Testis (tissue), 2 donors: ENCODE data around the gene NECTIN2.

Experiments
- POLR2A ChIP-seq: fragments of 450-650 bp; IDR thresholded peaks from one replicate; pipeline ENCODE4 v1.6.1; 2017; ENCODE audit warnings: antibody characterized with exemption, mild to moderate bottlenecking, moderate library complexity
- TF ChIP-seq, protein P1 (sequence below), 3 experiments: fragments of 450-650 bp in 2 of 3; fragments of 200-600 bp in 1 of 3; sonication (generic) in 1 of 3; IDR thresholded peaks; one replicate each; pipeline ENCODE4 v1.5.1; 2016 to 2019; ENCODE audit warnings: antibody characterized with exemption in 3 of 3, mild to moderate bottlenecking in 2 of 3, moderate library complexity in 1 of 3

GRCh38 chr19:44822670-44823372, 23.3 kb upstream of the NECTIN2 start:
- TF ChIP-seq, protein P1, sequence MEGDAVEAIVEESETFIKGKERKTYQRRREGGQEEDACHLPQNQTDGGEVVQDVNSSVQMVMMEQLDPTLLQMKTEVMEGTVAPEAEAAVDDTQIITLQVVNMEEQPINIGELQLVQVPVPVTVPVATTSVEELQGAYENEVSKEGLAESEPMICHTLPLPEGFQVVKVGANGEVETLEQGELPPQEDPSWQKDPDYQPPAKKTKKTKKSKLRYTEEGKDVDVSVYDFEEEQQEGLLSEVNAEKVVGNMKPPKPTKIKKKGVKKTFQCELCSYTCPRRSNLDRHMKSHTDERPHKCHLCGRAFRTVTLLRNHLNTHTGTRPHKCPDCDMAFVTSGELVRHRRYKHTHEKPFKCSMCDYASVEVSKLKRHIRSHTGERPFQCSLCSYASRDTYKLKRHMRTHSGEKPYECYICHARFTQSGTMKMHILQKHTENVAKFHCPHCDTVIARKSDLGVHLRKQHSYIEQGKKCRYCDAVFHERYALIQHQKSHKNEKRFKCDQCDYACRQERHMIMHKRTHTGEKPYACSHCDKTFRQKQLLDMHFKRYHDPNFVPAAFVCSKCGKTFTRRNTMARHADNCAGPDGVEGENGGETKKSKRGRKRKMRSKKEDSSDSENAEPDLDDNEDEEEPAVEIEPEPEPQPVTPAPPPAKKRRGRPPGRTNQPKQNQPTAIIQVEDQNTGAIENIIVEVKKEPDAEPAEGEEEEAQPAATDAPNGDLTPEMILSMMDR (IDR thresholded peaks at IDR 0.05): no peak
- no peak for TF ChIP-seq POLR2A
